ENCODE results near the gene CPNE4. TPM values are rescaled to one million over a fixed set of nuclear protein-coding genes. Genes with fewer than 3 reads are reported as not detected.

CPNE4 gene
- total and polyA plus RNA-seq, 4 donors: 0.02 to 1.6 (median 0.29) TPM

DNA sequence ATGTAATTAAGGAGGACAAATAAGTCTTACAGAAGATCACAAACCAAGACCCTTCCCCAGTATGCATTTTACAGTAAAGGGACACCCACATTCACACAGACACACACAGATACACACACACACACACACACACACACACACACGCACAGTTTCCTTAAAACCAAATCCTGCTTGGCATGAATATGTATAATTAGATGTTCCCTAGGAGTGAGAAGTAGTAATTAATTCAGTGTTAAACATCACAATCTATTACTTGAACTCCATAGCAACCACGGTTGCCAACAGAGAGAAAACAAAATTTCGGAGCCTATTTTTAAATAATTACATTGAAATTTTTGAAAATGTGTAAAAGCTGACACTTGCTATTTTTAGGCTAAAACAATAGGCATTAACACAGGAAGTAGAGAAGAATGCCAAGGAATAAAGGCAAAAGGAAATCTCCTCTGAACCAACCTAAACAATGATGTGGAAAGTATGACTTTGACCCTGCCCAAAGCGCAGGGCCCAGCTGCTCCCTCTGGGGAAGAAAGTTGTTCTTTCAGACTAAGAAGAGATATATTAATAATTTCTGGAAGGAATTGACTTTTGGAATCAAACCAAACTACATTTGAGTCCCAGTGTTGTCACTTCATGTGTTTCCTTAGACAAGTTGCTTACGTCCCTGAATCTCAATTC lies 215.3 kb downstream of the CPNE4 start:
- TF ChIP-seq, protein P1, sequence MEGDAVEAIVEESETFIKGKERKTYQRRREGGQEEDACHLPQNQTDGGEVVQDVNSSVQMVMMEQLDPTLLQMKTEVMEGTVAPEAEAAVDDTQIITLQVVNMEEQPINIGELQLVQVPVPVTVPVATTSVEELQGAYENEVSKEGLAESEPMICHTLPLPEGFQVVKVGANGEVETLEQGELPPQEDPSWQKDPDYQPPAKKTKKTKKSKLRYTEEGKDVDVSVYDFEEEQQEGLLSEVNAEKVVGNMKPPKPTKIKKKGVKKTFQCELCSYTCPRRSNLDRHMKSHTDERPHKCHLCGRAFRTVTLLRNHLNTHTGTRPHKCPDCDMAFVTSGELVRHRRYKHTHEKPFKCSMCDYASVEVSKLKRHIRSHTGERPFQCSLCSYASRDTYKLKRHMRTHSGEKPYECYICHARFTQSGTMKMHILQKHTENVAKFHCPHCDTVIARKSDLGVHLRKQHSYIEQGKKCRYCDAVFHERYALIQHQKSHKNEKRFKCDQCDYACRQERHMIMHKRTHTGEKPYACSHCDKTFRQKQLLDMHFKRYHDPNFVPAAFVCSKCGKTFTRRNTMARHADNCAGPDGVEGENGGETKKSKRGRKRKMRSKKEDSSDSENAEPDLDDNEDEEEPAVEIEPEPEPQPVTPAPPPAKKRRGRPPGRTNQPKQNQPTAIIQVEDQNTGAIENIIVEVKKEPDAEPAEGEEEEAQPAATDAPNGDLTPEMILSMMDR (IDR thresholded peaks at IDR 0.05; ENCODE audit: control extremely low read depth, extremely low read depth): no peak
- WGBS, 2 donors: 60 to 76% methylated on average over 5 of the region's 5 CpGs

DNA sequence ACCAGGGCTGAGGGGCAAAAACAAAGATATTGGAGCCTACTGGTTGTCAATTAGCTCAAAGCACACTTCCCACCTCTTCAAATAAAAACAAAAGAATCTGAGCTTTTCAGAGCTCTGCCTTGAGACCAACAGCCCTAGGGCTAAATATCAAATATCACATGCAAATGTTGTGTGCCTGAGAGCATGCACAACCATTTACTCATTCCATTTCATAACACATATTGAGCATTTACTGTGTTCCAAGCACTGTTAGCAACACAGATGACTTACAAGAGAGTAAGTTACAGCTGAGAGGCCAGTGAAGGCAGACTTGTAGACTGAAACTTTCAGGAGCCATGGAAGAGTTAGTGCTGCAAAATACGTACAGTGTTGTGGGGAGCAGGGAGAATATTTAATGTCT lies 222.4 kb downstream of the CPNE4 start:
- Histone ChIP-seq H3K36me3 (ENCODE audit: control insufficient read depth in 4 of 4, insufficient read depth in 4 of 4, low read length in 4 of 4) (no peaks in the 10 kb centered on the region), H3K4me3 (no peak overlapping the region), H3K9ac (ENCODE audit: insufficient read depth in 1 of 2, low read length in 2 of 2) (no peak overlapping the region), H3K27ac (ENCODE audit: low read depth in 1 of 2, low read length in 1 of 2) (no peak overlapping the region), H3K27me3 (ENCODE audit: control insufficient read depth in 3 of 3, insufficient read depth in 3 of 3, low read length in 2 of 3) (peaks cover 0 to 3% (median 2%) of the 10 kb centered on the region in 3 donors), H3K4me1 (ENCODE audit: control insufficient read depth in 5 of 5, insufficient read depth in 5 of 5, low read length in 5 of 5) (peaks cover 0 to 5% (median 0%) of the 10 kb centered on the region in 5 donors), H3K9me3 (ENCODE audit: control insufficient read depth in 4 of 4, insufficient read depth in 3 of 4, low read length in 3 of 4) (no peaks in the 10 kb centered on the region)
- ATAC-seq (ENCODE audit: insufficient read depth, low FRiP score): no peak
- WGBS, 2 donors: 89 to 97% methylated on average over 1 of the region's 1 CpG
- TF ChIP-seq, protein P1 (IDR thresholded peaks at IDR 0.05; ENCODE audit: control extremely low read depth, extremely low read depth): no peak
- DNase-seq: no peak

More for the DNA sequence above, 215.3 kb downstream of the CPNE4 start:
- ATAC-seq (ENCODE audit: insufficient read depth, low FRiP score) (no peak), DNase-seq (no peak)
- H3K36me3 ChIP-seq (ENCODE audit: control insufficient read depth in 4 of 4, insufficient read depth in 4 of 4, low read length in 4 of 4): no peaks in the 10 kb centered on the region
- no peaks in the 10 kb centered on the region for H3K9me3 ChIP-seq (ENCODE audit: control insufficient read depth in 4 of 4, insufficient read depth in 3 of 4, low read length in 3 of 4)
- H3K4me3 ChIP-seq: no peak overlapping the region
- H3K4me1 ChIP-seq (ENCODE audit: control insufficient read depth in 5 of 5, insufficient read depth in 5 of 5, low read length in 5 of 5): peaks cover 0 to 5% (median 0%) of the 10 kb centered on the region in 5 donors
- H3K9ac ChIP-seq (ENCODE audit: insufficient read depth in 1 of 2, low read length in 2 of 2): no peak overlapping the region
- H3K27me3 ChIP-seq (ENCODE audit: control insufficient read depth in 3 of 3, insufficient read depth in 3 of 3, low read length in 2 of 3): no peaks in the 10 kb centered on the region
- H3K27ac ChIP-seq (ENCODE audit: low read depth in 1 of 2, low read length in 1 of 2): no peak overlapping the region

DNA sequence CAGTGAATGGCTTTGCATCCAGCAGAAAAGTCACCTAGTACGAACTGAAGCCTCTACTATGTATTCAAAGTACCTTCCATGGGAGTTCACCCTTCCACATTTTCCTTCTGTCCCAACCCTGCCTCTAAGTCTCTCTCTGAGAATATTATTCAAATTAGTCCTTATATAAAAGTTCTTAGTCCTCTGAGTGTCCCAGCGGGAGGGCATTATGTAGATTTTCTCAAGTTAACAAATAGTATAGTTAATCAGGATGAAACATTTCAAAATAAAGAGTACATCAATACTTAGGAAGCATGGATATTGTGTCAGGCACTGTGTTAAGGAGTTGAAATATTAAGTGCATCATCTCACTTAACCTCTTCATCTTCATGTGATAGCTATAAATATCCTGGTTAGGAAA lies 223.3 kb downstream of the CPNE4 start:
- no peaks in the 10 kb centered on the region for H3K9me3 ChIP-seq (ENCODE audit: control insufficient read depth in 4 of 4, insufficient read depth in 3 of 4, low read length in 3 of 4)
- H3K36me3 ChIP-seq (ENCODE audit: control insufficient read depth in 4 of 4, insufficient read depth in 4 of 4, low read length in 4 of 4): no peaks in the 10 kb centered on the region
- ATAC-seq (ENCODE audit: insufficient read depth, low FRiP score): no peak
- no peak overlapping the region for H3K27ac ChIP-seq (ENCODE audit: low read depth in 1 of 2, low read length in 1 of 2)
- DNase-seq: no peak
- 90 to 97% methylated on average over 2 of the region's 2 CpGs for WGBS, 2 donors
- no peak overlapping the region for H3K4me3 ChIP-seq
- no peak overlapping the region for H3K9ac ChIP-seq (ENCODE audit: insufficient read depth in 1 of 2, low read length in 2 of 2)
- H3K27me3 ChIP-seq (ENCODE audit: control insufficient read depth in 3 of 3, insufficient read depth in 3 of 3, low read length in 2 of 3): peaks cover 0 to 3% (median 2%) of the 10 kb centered on the region in 3 donors
- TF ChIP-seq, protein P1 (IDR thresholded peaks at IDR 0.05; ENCODE audit: control extremely low read depth, extremely low read depth): no peak
- H3K4me1 ChIP-seq (ENCODE audit: control insufficient read depth in 5 of 5, insufficient read depth in 5 of 5, low read length in 5 of 5): peaks cover 0 to 8% (median 0%) of the 10 kb centered on the region in 5 donors

All from lung (tissue), 12 donors.